HG03342 (cell line): ENCODE results near the gene NDUFS8.

ENCODE experiments used
- ATAC-seq: cut with Tn5 transposase; IDR thresholded peaks from one replicate; pipeline ENCODE4 v1.9.1; 2021; ENCODE audit warnings: mild to moderate bottlenecking, moderate library complexity; ENCODE audit not compliant: unreplicated experiment

The NDUFS8 gene

GRCh38 chr11:68014947-68015447 lies 15.5 kb upstream of the NDUFS8 start:
- no peak for ATAC-seq

- ATAC-seq: no peak
These were observed 15.0 kb upstream of the NDUFS8 start for GRCh38 chr11:68015467-68015866.

- ATAC-seq: no peak
These were observed 14.1 kb upstream of the NDUFS8 start for GRCh38 chr11:68016161-68016903.

- no peak for ATAC-seq
These were observed 13.3 kb upstream of the NDUFS8 start for GRCh38 chr11:68016904-68017817.

GRCh38 chr11:68017980-68018729 lies 12.3 kb upstream of the NDUFS8 start:
- no peak for ATAC-seq

- no peak for ATAC-seq
These were observed 11.7 kb upstream of the NDUFS8 start for GRCh38 chr11:68018730-68019190.

- no peak for ATAC-seq
These were observed 11.0 kb upstream of the NDUFS8 start for GRCh38 chr11:68019486-68019885.

- ATAC-seq: no peak
These were observed 9.9 kb upstream of the NDUFS8 start for GRCh38 chr11:68020575-68020974.

GRCh38 chr11:68021167-68021787 lies 9.2 kb upstream of the NDUFS8 start:
- ATAC-seq: no peak

- no peak for ATAC-seq
These were observed 8.0 kb upstream of the NDUFS8 start for GRCh38 chr11:68022531-68022930.

- no peak for ATAC-seq
These were observed 6.0 kb upstream of the NDUFS8 start for GRCh38 chr11:68024508-68024907.

GRCh38 chr11:68025047-68025446 lies 5.4 kb upstream of the NDUFS8 start:
- no peak for ATAC-seq

- ATAC-seq: no peak
These were observed 3.9 kb upstream of the NDUFS8 start for GRCh38 chr11:68026391-68027105.

GRCh38 chr11:68027667-68028066 lies 2.8 kb upstream of the NDUFS8 start:
- ATAC-seq: no peak

GRCh38 chr11:68028802-68029545 lies 1.5 kb upstream of the NDUFS8 start:
- ATAC-seq: no peak

GRCh38 chr11:68031144-68031464 lies 623 bp downstream of the NDUFS8 start:
- no peak for ATAC-seq

GRCh38 chr11:68032003-68032402 lies 1.5 kb downstream of the NDUFS8 start:
- no peak for ATAC-seq

GRCh38 chr11:68032997-68033707 lies 2.7 kb downstream of the NDUFS8 start:
- no peak for ATAC-seq

GRCh38 chr11:68033708-68034045 lies 3.2 kb downstream of the NDUFS8 start:
- no peak for ATAC-seq
